Endothelial cell (in vitro differentiated cells): ENCODE data around the gene ELP4. TPM values are rescaled to one million over a fixed set of nuclear protein-coding genes. Genes with fewer than 3 reads are reported as not detected.
A peak's percentile ranks its signal among the peaks of the same experiment; 100 is the strongest.

Experiments
- DNase-seq: peaks from one replicate; pipeline ENCODE4 v3.0.0; 2021; ENCODE audit warnings: low spot score
- H3K27ac Mint-ChIP-seq: one replicate; pipeline ENCODE4 v1.8.0; 2021; ENCODE audit warnings: mixed read lengths, inconsistent platforms; ENCODE audit not compliant: unreplicated experiment
- H3K27me3 Mint-ChIP-seq: one replicate; pipeline ENCODE4 v1.8.0; 2021; ENCODE audit warnings: mild to moderate bottlenecking, moderate library complexity, mixed read lengths, inconsistent platforms; ENCODE audit not compliant: unreplicated experiment
- H3K36me3 Mint-ChIP-seq: one replicate; pipeline ENCODE4 v1.8.0; 2021; ENCODE audit warnings: mild to moderate bottlenecking, low read depth, mixed read lengths, inconsistent platforms; ENCODE audit not compliant: unreplicated experiment
- H3K4me1 Mint-ChIP-seq: one replicate; pipeline ENCODE4 v1.8.0; 2021; ENCODE audit warnings: mild to moderate bottlenecking, mixed read lengths, inconsistent platforms; ENCODE audit not compliant: unreplicated experiment
- H3K4me3 Mint-ChIP-seq: one replicate; pipeline ENCODE4 v1.8.0; 2021; ENCODE audit warnings: mild to moderate bottlenecking, mixed read lengths, inconsistent platforms; ENCODE audit not compliant: unreplicated experiment
- H3K9me3 Mint-ChIP-seq: one replicate; pipeline ENCODE4 v1.8.0; 2021; ENCODE audit warnings: mixed read lengths, inconsistent platforms; ENCODE audit not compliant: unreplicated experiment
- total RNA-seq: library from RNA; stranded (reverse); fragmentation: NEBNext Ultra II Directional; extraction: Animal tissue kit (Norgen Biotek cat#: 25700); gene quantifications from one replicate; pipeline ENCODE4 v1.2.1, GENCODE V29; 2021; ENCODE audit not compliant: unreplicated experiment
- TF ChIP-seq, protein P1 (sequence below): fragments of 200-600 bp; sonication (generic); IDR thresholded peaks from one replicate; pipeline ENCODE4 v1.5.0; 2021; ENCODE audit warnings: antibody characterized with exemption; ENCODE audit not compliant: unreplicated experiment

The ELP4 gene
- total RNA-seq, 1 donor from 2014 or later: 9.5 TPM

DNA sequence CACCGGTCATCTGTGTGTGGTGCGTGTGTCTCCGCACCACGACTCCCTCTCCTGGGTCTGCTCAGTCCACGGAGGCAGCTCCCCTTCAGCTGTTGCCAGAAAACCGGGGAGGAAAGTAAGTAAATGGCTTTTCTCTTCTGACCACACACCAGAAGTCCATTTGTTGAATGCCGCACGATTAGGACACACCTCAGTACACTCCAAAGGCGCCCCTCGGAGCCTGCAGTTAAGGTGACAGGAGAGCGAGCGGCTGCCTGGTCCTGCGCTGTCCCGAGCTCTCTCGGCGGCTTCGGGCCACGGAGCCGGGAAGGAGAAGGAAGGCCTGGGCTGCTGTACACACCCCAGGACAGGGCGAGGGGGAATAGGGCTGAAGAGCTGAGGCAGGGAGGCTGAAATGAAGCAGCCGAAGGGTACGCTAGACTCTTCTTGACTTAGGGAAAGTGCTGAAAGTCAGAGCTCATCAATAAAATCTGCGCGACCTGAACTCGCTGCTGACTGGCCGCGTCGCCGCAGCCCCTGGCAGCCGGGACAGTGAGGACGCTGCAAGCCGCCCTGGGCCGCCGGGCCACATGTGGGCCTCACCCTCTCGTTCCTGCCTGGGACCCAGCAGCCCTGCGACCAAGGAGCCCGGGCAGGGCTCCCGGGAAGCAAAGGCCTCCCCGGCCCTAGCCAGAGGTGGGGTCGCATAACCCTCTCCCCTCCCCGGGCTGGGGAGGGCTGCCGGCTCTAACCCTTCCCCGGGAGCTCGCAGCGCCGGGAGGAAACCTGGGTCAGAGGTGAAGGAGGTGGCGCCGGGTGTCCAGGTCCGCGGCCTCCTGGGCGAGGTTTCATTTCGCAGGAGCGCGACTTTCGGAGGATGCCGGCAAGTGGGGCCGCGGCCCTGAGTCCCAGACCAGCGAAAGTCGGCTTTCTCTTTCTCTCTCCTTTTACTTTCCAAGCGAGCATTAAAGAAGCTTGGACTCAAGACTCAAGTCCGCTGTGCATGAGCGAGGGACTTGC is 303.1 kb downstream of the ELP4 start:
- peak; percentile 26 for DNase-seq
- Mint-ChIP-seq H3K4me1 (peaks cover 33% of the 10 kb centered on the region), H3K9me3 (no peaks in the 10 kb centered on the region), H3K36me3 (peaks cover 14% of the 10 kb centered on the region), H3K27ac (no peak overlapping the region), H3K4me3 (peak overlapping the region; percentile 63), H3K27me3 (peaks cover 44% of the 10 kb centered on the region)
- TF ChIP-seq, protein P1, sequence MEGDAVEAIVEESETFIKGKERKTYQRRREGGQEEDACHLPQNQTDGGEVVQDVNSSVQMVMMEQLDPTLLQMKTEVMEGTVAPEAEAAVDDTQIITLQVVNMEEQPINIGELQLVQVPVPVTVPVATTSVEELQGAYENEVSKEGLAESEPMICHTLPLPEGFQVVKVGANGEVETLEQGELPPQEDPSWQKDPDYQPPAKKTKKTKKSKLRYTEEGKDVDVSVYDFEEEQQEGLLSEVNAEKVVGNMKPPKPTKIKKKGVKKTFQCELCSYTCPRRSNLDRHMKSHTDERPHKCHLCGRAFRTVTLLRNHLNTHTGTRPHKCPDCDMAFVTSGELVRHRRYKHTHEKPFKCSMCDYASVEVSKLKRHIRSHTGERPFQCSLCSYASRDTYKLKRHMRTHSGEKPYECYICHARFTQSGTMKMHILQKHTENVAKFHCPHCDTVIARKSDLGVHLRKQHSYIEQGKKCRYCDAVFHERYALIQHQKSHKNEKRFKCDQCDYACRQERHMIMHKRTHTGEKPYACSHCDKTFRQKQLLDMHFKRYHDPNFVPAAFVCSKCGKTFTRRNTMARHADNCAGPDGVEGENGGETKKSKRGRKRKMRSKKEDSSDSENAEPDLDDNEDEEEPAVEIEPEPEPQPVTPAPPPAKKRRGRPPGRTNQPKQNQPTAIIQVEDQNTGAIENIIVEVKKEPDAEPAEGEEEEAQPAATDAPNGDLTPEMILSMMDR: no peak

DNA sequence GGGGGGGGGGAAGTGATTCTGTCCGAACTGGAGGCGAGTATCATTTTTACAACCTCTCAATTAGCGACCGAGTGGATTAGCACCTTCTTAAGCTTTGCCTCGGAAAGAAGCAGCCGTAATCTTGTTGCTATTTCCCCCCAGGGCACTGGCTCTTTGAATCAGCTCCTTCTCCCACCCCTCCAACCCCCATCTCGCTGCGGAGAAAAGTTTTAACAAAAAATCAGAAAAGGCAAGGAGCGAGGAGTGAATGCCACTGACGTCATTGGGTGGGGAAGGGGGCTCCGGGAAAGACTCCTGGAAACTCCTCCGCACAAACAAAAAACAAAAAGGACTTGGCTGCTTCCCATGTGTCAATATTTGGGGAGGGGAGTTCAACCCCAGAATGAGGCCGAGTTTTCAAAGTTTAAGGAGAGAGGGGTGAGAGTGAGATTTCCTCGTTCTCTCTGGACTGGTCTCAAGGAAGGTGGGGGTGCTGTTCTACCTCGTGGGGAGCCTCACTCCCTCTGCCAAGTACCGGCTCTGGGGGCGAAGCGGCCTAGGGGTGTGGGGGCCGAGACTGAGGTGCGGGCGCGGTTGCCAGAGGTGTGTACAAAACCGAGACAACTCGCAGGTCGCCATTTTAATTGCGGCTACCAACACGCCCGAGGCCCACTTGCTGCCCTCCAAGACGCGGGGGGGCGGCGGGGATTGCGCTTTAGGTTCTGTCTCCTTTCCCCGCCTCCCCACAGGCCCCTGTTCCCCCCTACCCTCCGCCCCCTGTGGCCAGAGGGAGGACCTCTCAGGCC is 304.0 kb downstream of the ELP4 start:
- no peak for DNase-seq
- no peaks in the 10 kb centered on the region for H3K9me3 Mint-ChIP-seq
- H3K27me3 Mint-ChIP-seq: peaks cover 44% of the 10 kb centered on the region
- H3K27ac Mint-ChIP-seq: no peak overlapping the region
- peaks cover 14% of the 10 kb centered on the region for H3K36me3 Mint-ChIP-seq
- H3K4me3 Mint-ChIP-seq: no peak overlapping the region
- TF ChIP-seq, protein P1: no peak
- peaks cover 32% of the 10 kb centered on the region for H3K4me1 Mint-ChIP-seq

DNA sequence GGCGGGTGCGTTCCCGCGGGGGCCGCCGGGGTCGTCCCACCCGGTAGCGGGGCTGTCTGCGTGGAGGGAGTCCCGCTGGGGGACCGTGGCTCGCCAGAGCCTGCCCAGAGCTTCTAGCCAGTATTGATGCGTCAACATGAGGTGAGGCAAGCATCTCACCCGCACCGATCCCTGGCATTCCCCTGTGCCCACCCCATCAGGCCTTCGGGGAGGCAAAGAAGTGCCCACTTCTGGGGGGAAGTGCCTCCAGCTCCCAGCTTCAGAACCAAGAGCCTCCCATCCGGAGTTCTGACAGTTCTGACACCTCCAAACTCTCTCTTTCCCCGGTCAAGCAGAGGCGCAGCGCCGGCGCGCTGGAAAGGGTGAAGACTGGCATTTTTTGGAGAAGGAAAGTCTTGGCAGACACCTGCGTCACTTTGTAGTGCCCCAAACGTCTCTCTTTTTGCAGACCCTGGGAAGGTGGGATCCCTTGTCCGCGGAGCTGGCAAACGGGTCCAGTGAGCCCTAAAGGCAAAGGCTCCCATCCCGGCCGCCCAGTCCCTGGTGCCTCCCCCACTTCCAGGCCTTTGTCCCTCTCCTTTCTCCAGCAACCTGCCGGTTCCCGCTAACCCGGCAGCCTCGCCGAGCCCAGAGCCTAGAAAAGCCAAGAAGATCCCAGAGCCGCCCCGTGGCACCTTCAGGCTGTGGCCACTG is 304.8 kb downstream of the ELP4 start:
- H3K4me3 Mint-ChIP-seq: no peak overlapping the region
- peaks cover 10% of the 10 kb centered on the region for H3K36me3 Mint-ChIP-seq
- no peaks in the 10 kb centered on the region for H3K9me3 Mint-ChIP-seq
- TF ChIP-seq, protein P1: no peak
- no peak overlapping the region for H3K27ac Mint-ChIP-seq
- peaks cover 42% of the 10 kb centered on the region for H3K27me3 Mint-ChIP-seq
- peak; percentile 31 for DNase-seq
- H3K4me1 Mint-ChIP-seq: peaks cover 29% of the 10 kb centered on the region

DNA sequence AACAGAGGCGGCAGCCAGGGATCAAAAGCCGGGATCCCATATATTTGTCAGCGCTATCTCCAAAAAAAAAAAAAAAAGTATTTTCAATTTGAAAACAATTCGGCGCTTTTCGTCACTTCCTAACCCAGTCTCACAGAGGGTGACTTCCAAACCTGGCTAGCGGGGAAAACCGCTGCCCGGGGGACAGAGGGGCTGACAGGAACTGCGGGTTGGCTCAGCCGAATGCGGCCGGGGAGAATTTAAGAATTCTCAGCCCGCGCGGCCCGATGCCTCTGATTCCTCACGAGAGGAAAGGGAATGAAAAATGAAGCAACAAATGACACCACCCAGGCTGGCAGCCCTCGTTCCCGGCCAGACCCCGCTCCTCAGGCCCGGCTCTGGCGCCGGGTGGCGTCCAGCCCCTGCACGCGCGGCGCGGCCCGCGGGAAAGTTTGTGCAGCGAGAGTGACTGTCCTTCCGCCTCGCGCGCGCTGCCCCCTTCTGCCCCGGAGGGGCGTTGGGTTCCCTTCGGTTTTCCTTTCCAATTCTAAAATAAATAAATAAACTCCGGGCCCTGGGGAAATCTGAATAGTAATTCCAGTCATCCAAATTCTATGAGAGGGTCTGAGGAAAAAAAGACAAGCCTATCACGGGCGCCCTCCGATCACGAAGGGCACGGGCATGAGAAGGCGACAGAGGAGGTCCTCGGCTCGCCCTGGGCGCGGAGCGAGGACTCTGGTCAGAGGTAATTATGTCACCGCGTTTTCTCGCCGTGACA is 306.3 kb downstream of the ELP4 start:
- no peak overlapping the region for H3K27ac Mint-ChIP-seq
- H3K9me3 Mint-ChIP-seq: no peaks in the 10 kb centered on the region
- TF ChIP-seq, protein P1: no peak
- peaks cover 3% of the 10 kb centered on the region for H3K36me3 Mint-ChIP-seq
- no peak for DNase-seq
- H3K27me3 Mint-ChIP-seq: peaks cover 35% of the 10 kb centered on the region
- H3K4me3 Mint-ChIP-seq: peak overlapping the region; percentile 77
- H3K4me1 Mint-ChIP-seq: peaks cover 21% of the 10 kb centered on the region
